GM18951 (cell line): Measurements from ENCODE around the gene FAM107B.

Experiments
- POLR2A ChIP-seq: IDR thresholded peaks from 4 replicates; pipeline ENCODE4 v1.6.1; 2011; ENCODE audit warnings: mild to moderate bottlenecking; ENCODE audit not compliant: insufficient read length, insufficient read depth; ENCODE audit errors: extremely low read depth
- in situ Hi-C: fragments of 300-500 bp; cut with MboI; formaldehyde crosslinking; loops from one replicate; pipeline ENCODE4 v1.12.0; 2022; ENCODE audit warnings: low sequenced_read_pairs, mixed read lengths, inconsistent platforms; ENCODE audit not compliant: unreplicated experiment

FAM107B gene

DNA sequence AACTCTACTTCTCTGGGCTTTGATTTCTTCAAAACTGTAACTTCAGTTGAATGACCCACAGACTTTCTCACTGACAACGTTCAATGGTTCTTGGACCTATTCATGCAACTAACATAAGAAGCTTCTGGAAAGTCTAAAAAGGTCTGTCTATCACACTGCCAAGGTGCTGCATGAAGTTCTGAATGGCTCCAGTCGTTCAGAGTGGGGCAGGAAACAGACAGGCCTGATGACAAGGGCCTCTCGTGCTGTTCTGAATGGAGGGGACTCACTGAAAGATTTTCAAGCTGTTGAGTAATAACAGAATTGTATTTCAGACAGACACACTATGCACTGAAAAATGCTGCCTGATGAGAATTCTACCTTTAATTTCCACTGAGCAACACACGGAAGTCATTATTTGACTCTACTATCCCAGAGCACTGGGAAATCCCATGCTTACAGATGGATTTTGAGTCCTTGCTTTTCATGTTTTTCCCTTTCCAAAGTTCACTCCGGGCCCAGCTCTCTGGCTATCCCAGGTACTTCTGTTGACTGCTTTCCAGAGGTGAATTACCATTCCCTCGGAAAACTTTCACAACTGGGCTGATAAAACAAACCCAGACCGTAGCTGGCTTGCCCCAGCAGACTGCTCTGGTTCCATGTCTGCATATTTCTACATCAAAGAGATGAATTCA, 239.1 kb downstream of the FAM107B start:
- in situ Hi-C loops = no loop called here
- no peak for TF ChIP-seq POLR2A

DNA sequence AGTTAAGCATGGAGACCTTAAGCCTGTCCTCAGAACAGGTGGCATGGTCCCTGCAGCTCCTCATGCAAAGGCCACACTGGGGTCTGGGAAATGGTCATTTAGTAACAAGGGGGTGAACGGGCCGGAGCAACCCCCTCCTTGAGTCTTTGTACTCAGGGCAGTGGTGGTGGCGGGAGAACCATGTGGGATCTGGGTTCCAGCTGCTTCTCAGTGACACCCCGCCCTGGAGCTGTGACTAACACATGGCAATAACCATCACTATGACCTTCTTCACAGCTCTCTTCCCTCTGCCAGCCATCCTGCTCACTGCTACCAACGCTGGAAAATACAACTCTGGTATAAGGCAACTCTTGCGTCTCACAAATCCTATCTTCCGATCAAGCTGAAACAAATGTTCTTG, 240.5 kb downstream of the FAM107B start:
- in situ Hi-C loops = no loop called here

DNA sequence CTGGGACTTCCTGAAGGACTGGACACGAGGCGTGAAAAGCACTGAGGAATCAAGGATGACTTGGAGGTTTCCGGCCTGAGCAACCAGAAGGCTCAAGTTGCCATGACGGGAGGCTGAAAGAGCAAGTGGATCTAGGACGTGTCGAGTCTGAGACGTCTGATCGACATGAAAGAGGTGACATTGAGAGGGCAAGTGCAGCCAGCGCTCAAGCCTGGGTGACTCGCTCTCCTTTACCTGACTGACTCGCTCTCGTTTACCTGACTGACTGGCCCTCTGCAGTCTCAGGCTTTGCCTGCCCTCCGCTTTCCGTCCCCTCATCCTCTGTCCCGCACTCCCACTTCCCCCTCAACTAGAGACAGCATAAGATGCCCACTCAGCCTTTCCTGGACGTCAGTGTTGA, 241.4 kb downstream of the FAM107B start:
- TF ChIP-seq POLR2A = no peak

More for the DNA sequence above, 240.5 kb downstream of the FAM107B start:
- TF ChIP-seq POLR2A = no peak

DNA sequence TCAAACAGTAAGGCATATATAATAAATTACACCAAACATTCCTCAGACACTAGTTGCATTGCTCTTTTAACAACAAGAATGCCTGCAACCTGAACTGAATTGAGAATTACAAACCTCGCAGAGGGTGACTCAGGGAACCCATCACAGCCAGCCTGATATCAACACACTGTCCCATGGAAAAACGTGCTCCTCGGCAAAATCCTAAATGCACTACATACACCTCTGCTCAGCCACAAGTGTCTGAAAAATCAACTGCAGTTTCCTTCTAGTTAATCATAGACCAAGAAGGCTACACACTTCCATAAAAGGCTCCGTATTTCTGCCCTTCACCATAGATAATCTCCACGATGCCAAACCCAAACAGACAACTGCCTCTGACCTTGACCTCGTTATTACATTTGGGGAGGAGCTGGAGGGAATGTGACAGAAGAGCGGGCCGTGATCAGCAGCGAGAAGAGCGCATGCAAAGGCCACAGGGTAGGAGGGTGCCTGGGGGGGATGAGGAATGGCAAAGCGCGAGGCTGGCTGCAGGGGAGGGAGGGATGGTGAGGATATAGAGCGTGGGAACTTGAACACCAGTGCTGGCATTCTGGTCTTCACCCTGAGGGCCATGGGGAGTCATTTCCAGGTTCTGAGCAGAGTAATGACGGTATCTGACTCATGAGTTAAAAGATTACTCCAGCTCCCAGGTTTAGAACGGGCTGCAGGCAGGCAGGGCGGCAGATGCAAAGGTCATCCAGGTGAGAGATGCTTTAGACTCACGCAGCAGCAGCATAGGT, 242.0 kb downstream of the FAM107B start:
- TF ChIP-seq POLR2A = no peak
- in situ Hi-C loops = no loop called here

More for the DNA sequence above, 241.4 kb downstream of the FAM107B start:
- in situ Hi-C loops = no loop called here

DNA sequence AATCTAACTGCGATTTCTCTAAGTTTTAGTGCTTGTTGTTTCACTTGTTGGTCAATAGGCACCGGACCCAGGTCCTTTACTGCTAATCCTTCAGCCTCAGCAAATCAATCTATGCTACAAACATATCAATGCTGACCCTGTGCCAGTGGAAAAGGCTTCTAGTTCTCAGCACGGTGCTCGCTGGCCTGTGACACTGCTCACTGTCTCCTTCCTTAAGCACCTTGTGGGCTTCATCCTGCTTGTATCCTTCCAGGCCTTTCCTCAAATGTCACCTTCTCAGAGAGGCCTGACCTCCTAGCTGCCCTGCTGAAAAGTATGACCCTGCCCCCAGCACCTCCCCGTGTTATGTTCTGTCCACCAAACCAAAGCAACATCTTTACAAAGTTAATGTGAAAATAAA, 242.7 kb downstream of the FAM107B start:
- TF ChIP-seq POLR2A = no peak
- in situ Hi-C loops = no loop called here

DNA sequence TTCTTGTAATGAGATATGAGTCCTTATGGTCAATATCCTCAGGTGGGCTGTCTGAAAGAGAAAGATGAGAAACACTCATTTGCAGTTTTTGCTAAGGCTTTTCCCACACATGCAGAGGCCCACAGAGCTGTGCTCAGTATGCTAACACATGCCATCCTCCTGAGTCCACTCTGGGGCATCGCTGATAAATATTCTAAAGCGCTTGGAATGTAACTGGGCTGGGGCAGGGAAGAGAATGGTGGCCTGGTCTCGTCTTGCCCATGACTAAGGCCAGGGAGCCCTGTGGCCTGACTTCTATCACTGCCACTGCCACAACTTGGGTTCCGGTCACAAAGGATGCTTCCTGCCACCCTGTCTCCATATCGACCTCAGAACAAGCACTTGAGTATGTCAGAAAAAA, 244.2 kb downstream of the FAM107B start:
- in situ Hi-C loops = no loop called here
- no peak for TF ChIP-seq POLR2A

DNA sequence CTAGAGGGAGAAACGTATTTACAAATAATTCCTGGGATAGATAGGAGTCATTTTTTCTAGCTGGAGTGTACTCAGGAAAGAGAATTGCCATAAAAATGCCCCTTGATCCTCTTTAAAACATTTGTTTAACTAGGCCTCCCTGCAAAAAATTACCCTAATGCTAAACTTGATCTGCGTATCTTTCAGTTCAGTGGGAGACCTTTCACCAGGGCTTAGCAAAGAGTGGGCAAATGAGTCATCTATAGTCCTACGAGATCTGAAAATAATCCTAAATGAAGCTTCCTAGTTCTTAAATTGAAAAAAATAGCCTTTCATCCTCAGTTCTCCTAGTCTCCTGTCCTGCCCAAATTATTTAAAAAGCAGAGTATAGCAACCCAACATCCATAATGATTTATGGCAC, 245.3 kb downstream of the FAM107B start:
- no peak for TF ChIP-seq POLR2A
- in situ Hi-C loops = no loop called here

DNA sequence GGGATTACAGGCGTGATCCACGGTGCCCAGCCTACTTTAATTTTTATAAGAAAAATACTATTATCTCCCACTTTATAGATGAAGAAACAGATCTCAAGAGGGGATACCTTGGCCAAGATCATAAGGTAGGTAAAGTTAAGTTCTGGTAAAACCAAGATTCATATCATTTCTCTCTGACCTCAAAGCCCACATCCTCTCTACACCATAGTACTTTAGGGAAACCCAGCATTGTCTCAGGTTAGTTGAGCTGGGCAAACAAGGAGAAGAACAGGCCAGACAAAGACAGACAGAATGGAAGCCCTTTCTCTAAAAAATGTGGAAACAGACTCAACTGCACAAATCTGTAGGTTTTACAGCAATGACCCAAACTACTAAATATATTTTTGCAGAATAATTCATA, 246.2 kb downstream of the FAM107B start:
- TF ChIP-seq POLR2A = no peak
- in situ Hi-C loops = no loop called here

DNA sequence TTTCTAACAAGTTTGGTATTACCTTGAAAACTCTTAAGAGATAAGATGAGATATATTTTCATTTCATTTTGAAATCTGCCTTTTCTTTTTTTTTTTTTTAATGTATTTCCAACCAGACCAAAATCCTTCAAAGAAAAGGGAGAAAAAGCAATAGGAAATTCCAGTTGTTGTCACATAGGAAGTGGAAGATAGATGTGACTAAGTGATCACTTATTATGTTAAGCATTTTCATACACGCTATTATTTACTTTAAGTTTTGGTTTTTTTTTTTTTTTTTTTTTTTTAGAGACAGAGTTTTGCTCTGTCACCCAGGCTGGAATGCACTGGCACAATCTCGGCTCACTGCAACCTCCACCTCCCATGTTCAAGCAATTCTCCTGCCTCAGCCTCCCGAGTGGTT, 246.8 kb downstream of the FAM107B start:
- TF ChIP-seq POLR2A = no peak
- in situ Hi-C loops = no loop called here

DNA sequence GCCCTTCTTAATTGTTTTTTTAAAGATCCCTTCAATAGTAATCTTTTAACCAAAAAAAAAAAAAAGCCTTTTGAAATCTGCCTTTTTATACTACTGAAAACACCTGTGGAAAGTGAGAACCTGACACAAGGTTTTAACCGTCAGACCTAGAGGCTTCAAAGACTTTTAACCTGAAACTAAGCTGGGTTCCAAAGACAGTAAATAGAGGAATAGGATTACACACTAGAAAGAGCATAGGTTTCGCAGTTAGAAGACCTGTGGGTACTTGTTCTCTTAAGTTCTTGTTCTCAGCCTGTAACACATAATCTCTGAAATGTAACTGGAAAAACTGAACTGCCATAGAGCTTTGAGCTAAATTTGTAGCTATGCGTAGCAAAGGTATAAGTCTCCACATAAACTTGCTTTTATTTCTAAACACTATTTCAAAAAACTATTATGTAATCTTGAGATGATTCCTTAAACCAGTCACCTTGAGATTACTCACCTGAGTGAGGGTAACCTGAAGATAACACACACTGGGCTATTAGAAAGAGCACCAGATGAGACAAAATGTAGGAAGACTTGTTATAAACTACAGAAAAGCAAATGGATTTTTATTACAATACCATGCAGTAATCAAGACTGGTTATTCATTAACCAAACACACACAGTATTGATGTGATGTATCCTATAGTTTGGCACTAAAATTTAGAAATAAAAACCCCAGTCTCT, 247.4 kb downstream of the FAM107B start:
- no peak for TF ChIP-seq POLR2A
- in situ Hi-C loops = no loop called here

DNA sequence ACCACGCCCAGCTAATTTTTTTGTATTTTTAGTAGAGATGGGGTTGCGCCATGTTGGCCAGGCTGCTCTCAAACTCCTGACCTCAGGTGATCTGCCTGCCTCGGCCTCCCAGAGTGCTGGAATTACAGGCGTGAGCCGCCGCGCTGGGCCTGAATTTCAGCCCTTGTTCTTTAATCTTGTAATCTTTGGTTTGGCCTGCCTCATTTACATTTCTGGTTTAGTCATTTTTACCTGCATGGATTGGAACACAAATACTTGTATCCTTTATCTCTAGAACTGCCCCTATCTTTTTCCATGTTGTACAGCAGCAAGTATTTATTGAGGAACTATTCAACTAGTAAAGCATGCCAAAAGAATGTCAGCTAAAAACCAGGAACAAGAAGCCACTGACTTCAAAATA, 248.4 kb downstream of the FAM107B start:
- TF ChIP-seq POLR2A = no peak
- in situ Hi-C loops = no loop called here

DNA sequence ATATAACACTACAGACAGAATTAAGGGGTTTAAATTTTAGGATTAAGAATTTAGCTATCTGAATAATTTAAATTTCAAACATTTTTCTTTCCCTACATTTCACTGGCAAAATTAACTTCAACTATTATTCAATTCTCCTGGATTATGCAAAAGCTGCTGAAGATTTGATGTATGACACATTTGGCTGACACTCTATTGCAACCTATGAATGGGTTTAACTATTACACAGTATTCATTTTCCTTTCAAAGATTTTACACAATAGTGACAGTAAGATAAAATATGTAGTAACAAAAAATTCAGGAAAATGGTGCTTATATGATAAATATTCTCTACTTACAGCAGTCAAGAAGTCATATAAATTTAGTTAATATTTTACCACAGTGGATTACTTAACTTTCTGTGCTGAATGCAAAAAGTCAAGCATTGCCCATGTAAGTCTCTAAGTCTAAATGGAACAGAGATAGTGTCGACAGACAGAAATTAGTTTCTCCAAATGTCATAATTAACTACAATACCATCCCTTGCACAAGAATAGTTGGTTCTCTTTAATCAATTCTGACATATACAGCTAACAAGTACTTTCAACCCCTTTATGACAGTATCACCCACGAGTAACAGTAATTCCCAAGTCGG, 249.9 kb downstream of the FAM107B start:
- no peak for TF ChIP-seq POLR2A
- in situ Hi-C loops = loop anchor here (25.0 kb wide), 1 partner anchor 287 kb away; no protein-coding TSS in a partner anchor

DNA sequence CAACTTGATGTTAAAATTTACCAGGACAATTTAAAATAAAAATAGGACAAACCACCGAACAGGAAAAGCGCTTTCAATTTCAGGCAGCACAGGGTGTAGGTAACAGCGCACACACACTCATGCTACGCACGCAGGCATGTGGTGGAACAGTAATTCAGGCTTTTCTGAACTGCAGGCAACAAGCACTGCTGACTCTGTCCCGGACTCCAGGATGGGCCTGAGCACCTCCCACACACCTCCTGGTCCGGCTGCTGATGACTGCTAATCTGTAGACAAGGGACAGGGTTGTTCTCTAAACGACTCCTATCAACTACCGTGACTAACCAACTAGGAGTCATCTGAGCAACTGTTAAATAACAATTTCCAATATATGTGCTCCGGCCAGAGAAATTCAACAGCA, 251.4 kb downstream of the FAM107B start:
- in situ Hi-C loops = loop anchor here (25.0 kb wide), 1 partner anchor 289 kb away; no protein-coding TSS in a partner anchor
- no peak for TF ChIP-seq POLR2A

DNA sequence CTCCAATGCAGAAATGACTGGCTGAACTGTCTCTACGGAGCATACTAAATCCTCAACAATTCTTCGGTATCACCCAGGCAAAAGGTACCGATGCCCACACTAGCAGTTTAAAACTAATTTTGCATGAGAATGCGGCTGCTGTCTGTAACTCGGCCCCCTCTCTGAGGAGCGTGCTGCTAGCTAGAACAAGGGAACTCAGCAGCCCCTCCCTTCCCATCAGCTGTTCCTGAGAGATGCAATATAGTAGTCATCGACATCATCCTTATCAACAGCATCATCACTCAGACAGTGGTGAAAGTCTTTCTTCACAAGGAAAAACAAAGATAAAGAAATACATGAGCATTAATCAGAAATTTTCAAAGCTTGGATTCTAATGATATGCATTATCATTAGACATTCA, 254.9 kb downstream of the FAM107B start:
- no peak for TF ChIP-seq POLR2A
- in situ Hi-C loops = loop anchor here (25.0 kb wide), 1 partner anchor 293 kb away; no protein-coding TSS in a partner anchor
